WTC11 (cell line): ENCODE results near the gene PIAS2. TPM values are rescaled to one million over a fixed set of nuclear protein-coding genes. Genes with fewer than 3 reads are reported as not detected.
A peak's percentile ranks its signal among the peaks of the same experiment; 100 is the strongest.

ENCODE experiments used
- ATAC-seq: fragments of 200-7000 bp; cut with Tn5 transposase; 2 replicates; pipeline ENCODE4 v1.10.0; 2021; ENCODE audit warnings: mild to moderate bottlenecking, moderate library complexity
- CTCF ChIA-PET: fragments of 300-600 bp; sonication (Branson Sonifier 250); formaldehyde crosslinking; loops from one replicate; lab custom pipeline; 2021; ENCODE audit warnings: antibody characterized with exemption; lab: Charles Lee
- POLR2A ChIA-PET: fragments of 350-600 bp; sonication (Branson Sonifier 250); formaldehyde crosslinking; loops from one replicate; lab custom pipeline; 2021; ENCODE audit warnings: antibody characterized with exemption; lab: Charles Lee
- DNase-seq: peaks from one replicate; pipeline ENCODE4 v3.0.0; 2021; ENCODE audit warnings: low spot score
- H3K27ac Mint-ChIP-seq: 2 replicates; pipeline ENCODE4 v1.8.0; 2021; ENCODE audit warnings: mixed read lengths
- H3K27me3 Mint-ChIP-seq: 2 replicates; pipeline ENCODE4 v1.8.0; 2021; ENCODE audit warnings: low read depth, mild to moderate bottlenecking, moderate library complexity, mixed read lengths
- H3K36me3 Mint-ChIP-seq: 2 replicates; pipeline ENCODE4 v1.8.0; 2021; ENCODE audit warnings: mixed read lengths
- H3K4me1 Mint-ChIP-seq: 2 replicates; pipeline ENCODE4 v1.8.0; 2022; ENCODE audit warnings: mixed read lengths
- H3K4me3 Mint-ChIP-seq: 2 replicates; pipeline ENCODE4 v1.8.0; 2021; ENCODE audit warnings: mild to moderate bottlenecking, moderate library complexity, mixed read lengths
- H3K9me3 Mint-ChIP-seq: 2 replicates; pipeline ENCODE4 v1.8.0; 2021; ENCODE audit warnings: mixed read lengths
- CBFB ChIP-seq: sonication (generic); formaldehyde crosslinking; IDR thresholded peaks from 2 replicates; pipeline ENCODE4 v1.8.1; 2022; ENCODE audit warnings: mild to moderate bottlenecking, low read depth, missing genetic modification reagents
- CREM ChIP-seq: sonication (generic); formaldehyde crosslinking; IDR thresholded peaks from 2 replicates; pipeline ENCODE4 v1.8.1; 2022; ENCODE audit warnings: mild to moderate bottlenecking, missing genetic modification reagents, moderate library complexity
- FOXK1 ChIP-seq: sonication (generic); formaldehyde crosslinking; IDR thresholded peaks from 2 replicates; pipeline ENCODE4 v1.8.0; 2022; ENCODE audit warnings: mild to moderate bottlenecking, moderate library complexity, missing genetic modification reagents
- GABPB1 ChIP-seq: sonication (generic); formaldehyde crosslinking; IDR thresholded peaks from 2 replicates; pipeline ENCODE4 v1.8.1; 2023; ENCODE audit warnings: mild to moderate bottlenecking, missing genetic modification reagents
- GRHL2 ChIP-seq: fragments of 250-450 bp; sonication (Bioruptor Pico); IDR thresholded peaks from 2 replicates; pipeline ENCODE4 v1.8.0; 2022; ENCODE audit warnings: mild to moderate bottlenecking, moderate library complexity; ENCODE audit not compliant: insufficient replicate concordance, severe bottlenecking
- HMGA2 ChIP-seq: fragments of 250-450 bp; sonication (Bioruptor Pico); IDR thresholded peaks from 2 replicates; pipeline ENCODE4 v1.4.0; 2021; ENCODE audit warnings: mild to moderate bottlenecking, moderate library complexity
- IRF2 ChIP-seq: sonication (generic); formaldehyde crosslinking; IDR thresholded peaks from 2 replicates; pipeline ENCODE4 v1.8.0; 2022; ENCODE audit warnings: low read depth, missing genetic modification reagents, borderline replicate concordance
- MLX ChIP-seq: sonication (generic); formaldehyde crosslinking; IDR thresholded peaks from 2 replicates; pipeline ENCODE4 v1.8.1; 2023; ENCODE audit warnings: mild to moderate bottlenecking, missing genetic modification reagents, moderate library complexity
- NFE2L1 ChIP-seq: sonication (generic); formaldehyde crosslinking; IDR thresholded peaks from 2 replicates; pipeline ENCODE4 v1.8.1; 2023; ENCODE audit warnings: missing genetic modification reagents
- NR2C2 ChIP-seq: sonication (generic); formaldehyde crosslinking; IDR thresholded peaks from 2 replicates; pipeline ENCODE4 v1.8.0; 2022; ENCODE audit warnings: mild to moderate bottlenecking, missing genetic modification reagents
- RELA ChIP-seq: sonication (generic); formaldehyde crosslinking; IDR thresholded peaks from 2 replicates; pipeline ENCODE4 v1.8.1; 2022; ENCODE audit warnings: missing genetic modification reagents, mild to moderate bottlenecking, borderline replicate concordance
- ZNF138 ChIP-seq: sonication (generic); formaldehyde crosslinking; conservative IDR thresholded peaks from 2 replicates; pipeline ENCODE4 v1.8.1; 2022; ENCODE audit warnings: mild to moderate bottlenecking, moderate library complexity, missing genetic modification reagents
- ZNF263 ChIP-seq: sonication (generic); formaldehyde crosslinking; IDR thresholded peaks from 2 replicates; pipeline ENCODE4 v1.8.1; 2022; ENCODE audit warnings: low read depth, mild to moderate bottlenecking, moderate library complexity, missing genetic modification reagents
- ZNF671 ChIP-seq: fragments of 250-450 bp; sonication (Bioruptor Pico); IDR thresholded peaks from 2 replicates; pipeline ENCODE4 v1.8.0; 2021; ENCODE audit warnings: mild to moderate bottlenecking
- total RNA-seq: library from RNA; stranded (reverse); gene quantifications from 3 replicates; pipeline ENCODE4 v1.2.3, GENCODE V29; 2021
- TF ChIP-seq, protein P1 (sequence below): sonication (generic); formaldehyde crosslinking; IDR thresholded peaks from 2 replicates; pipeline ENCODE4 v1.8.0; 2022; ENCODE audit warnings: mild to moderate bottlenecking, missing genetic modification reagents
- TF ChIP-seq, protein P2 (sequence below): sonication (generic); formaldehyde crosslinking; conservative IDR thresholded peaks from 2 replicates; pipeline ENCODE4 v1.8.1; 2023; ENCODE audit warnings: mild to moderate bottlenecking, low read depth, missing genetic modification reagents, moderate library complexity
- TF ChIP-seq, protein P3 (sequence below): sonication (generic); formaldehyde crosslinking; IDR thresholded peaks from 2 replicates; pipeline ENCODE4 v1.8.1; 2022; ENCODE audit warnings: mild to moderate bottlenecking, moderate library complexity, missing genetic modification reagents
- TF ChIP-seq, protein P4 (sequence below): sonication (generic); formaldehyde crosslinking; IDR thresholded peaks from 2 replicates; pipeline ENCODE4 v1.8.1; 2022; ENCODE audit warnings: low read depth, mild to moderate bottlenecking, moderate library complexity, missing genetic modification reagents, borderline replicate concordance
- TF ChIP-seq, protein P5 (sequence below): fragments of 250-450 bp; sonication (Bioruptor Pico); IDR thresholded peaks from 2 replicates; pipeline ENCODE4 v1.9.0; 2021; ENCODE audit warnings: mild to moderate bottlenecking, borderline replicate concordance
- TF ChIP-seq, protein P6 (sequence below): fragments of 250-450 bp; sonication (Bioruptor Pico); IDR thresholded peaks from 2 replicates; pipeline ENCODE4 v1.9.0; 2021; ENCODE audit warnings: mild to moderate bottlenecking

PIAS2 gene
- total RNA-seq, 1 experiment from 2014 or later, result 50.7 TPM

DNA sequence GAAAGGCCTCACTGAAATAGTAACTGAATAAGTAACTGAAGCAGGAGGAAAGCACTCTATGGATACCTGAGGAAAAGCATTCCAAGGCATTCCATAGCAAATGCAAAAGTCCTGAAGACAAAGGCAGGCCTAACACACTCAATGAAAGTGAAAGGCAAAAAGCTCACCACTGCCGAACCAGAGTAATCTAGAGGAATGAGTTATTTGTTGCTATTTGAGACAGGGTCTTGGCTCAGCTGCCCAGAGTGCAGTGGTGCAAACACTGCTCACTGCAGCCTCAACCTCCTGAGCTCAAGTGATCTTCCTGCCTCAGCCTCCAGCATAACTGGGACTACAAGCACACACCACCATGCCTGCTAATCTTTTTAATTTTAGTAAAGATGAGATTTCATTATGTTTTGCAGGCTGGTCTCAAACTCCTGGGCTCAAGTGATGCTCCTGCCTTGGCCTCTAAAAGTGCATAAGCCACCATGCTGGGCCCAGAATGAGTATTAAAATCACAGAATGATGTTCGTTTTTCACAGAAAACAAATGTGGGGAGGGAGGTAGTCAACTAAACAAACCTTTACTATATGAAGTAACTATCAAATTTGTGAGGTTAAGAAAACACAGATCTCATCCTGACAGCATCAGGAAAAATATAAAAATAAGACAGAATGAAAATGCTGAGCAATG, 17.9 kb downstream of the PIAS2 start:
- ChIA-PET POLR2A (no interaction called here), CTCF (interaction anchor here (1.8 kb wide), 1 partner anchor 18 kb away, joined by 5 read pairs; the partner anchor contains the start of genes KATNAL2 and PIAS2)
- no peaks in the 10 kb centered on the region for H3K27me3 Mint-ChIP-seq
- DNase-seq (peak; percentile 36), ATAC-seq (peak; percentile 99)
- H3K27ac Mint-ChIP-seq, result peak overlapping the region; percentile 98
- peak overlapping the region; percentile 26 for H3K4me3 Mint-ChIP-seq
- TF ChIP-seq IRF2 (CRISPR knock-in tag) (no peak), NFE2L1 (CRISPR knock-in tag) (no peak), CREM (CRISPR knock-in tag) (no peak), ZNF671 (CRISPR knock-in tag) (no peak), HMGA2 (CRISPR knock-in tag) (no peak), GRHL2 (CRISPR knock-in tag) (no peak), CBFB (CRISPR knock-in tag) (no peak), MLX (CRISPR knock-in tag) (no peak), ZNF263 (CRISPR knock-in tag) (no peak), GABPB1 (CRISPR knock-in tag) (no peak), RELA (CRISPR knock-in tag) (no peak)
- TF ChIP-seq, protein P1, sequence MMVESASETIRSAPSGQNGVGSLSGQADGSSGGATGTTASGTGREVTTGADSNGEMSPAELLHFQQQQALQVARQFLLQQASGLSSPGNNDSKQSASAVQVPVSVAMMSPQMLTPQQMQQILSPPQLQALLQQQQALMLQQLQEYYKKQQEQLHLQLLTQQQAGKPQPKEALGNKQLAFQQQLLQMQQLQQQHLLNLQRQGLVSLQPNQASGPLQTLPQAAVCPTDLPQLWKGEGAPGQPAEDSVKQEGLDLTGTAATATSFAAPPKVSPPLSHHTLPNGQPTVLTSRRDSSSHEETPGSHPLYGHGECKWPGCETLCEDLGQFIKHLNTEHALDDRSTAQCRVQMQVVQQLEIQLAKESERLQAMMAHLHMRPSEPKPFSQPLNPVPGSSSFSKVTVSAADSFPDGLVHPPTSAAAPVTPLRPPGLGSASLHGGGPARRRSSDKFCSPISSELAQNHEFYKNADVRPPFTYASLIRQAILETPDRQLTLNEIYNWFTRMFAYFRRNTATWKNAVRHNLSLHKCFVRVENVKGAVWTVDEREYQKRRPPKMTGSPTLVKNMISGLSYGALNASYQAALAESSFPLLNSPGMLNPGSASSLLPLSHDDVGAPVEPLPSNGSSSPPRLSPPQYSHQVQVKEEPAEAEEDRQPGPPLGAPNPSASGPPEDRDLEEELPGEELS (CRISPR knock-in tag), result no peak
- TF ChIP-seq, protein P2, sequence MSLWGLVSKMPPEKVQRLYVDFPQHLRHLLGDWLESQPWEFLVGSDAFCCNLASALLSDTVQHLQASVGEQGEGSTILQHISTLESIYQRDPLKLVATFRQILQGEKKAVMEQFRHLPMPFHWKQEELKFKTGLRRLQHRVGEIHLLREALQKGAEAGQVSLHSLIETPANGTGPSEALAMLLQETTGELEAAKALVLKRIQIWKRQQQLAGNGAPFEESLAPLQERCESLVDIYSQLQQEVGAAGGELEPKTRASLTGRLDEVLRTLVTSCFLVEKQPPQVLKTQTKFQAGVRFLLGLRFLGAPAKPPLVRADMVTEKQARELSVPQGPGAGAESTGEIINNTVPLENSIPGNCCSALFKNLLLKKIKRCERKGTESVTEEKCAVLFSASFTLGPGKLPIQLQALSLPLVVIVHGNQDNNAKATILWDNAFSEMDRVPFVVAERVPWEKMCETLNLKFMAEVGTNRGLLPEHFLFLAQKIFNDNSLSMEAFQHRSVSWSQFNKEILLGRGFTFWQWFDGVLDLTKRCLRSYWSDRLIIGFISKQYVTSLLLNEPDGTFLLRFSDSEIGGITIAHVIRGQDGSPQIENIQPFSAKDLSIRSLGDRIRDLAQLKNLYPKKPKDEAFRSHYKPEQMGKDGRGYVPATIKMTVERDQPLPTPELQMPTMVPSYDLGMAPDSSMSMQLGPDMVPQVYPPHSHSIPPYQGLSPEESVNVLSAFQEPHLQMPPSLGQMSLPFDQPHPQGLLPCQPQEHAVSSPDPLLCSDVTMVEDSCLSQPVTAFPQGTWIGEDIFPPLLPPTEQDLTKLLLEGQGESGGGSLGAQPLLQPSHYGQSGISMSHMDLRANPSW (CRISPR knock-in tag), result no peak
- TF ChIP-seq, protein P3, sequence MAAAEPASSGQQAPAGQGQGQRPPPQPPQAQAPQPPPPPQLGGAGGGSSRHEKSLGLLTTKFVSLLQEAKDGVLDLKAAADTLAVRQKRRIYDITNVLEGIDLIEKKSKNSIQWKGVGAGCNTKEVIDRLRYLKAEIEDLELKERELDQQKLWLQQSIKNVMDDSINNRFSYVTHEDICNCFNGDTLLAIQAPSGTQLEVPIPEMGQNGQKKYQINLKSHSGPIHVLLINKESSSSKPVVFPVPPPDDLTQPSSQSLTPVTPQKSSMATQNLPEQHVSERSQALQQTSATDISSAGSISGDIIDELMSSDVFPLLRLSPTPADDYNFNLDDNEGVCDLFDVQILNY (CRISPR knock-in tag), result no peak
- H3K4me1 Mint-ChIP-seq, result peaks cover 40% of the 10 kb centered on the region
- H3K36me3 Mint-ChIP-seq, result peaks cover 11% of the 10 kb centered on the region
- no peaks in the 10 kb centered on the region for H3K9me3 Mint-ChIP-seq

DNA sequence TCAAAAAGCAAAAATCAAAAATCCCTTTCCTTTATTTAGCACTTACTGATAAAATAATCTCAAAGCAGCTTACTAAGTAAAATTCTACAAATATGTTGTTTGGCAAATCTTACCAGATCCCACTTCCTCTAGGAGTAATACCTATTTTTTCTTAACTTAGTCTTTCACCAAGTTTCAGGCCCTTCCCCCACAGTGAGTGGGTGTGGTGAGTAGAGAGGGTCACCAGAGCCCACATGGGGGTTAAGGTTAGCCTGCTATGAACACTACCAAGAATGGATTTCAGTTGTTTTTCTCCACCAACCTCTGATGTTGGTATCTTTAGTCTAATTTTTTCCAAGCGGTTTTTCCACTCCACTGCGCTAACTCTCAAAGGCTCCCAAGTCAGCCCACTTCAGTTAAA, 23.2 kb downstream of the PIAS2 start:
- no peak for ATAC-seq
- POLR2A ChIA-PET, result no interaction called here
- TF ChIP-seq FOXK1 (no peak), ZNF138 (CRISPR knock-in tag) (no peak), NR2C2 (CRISPR knock-in tag) (no peak)
- TF ChIP-seq, protein P4, sequence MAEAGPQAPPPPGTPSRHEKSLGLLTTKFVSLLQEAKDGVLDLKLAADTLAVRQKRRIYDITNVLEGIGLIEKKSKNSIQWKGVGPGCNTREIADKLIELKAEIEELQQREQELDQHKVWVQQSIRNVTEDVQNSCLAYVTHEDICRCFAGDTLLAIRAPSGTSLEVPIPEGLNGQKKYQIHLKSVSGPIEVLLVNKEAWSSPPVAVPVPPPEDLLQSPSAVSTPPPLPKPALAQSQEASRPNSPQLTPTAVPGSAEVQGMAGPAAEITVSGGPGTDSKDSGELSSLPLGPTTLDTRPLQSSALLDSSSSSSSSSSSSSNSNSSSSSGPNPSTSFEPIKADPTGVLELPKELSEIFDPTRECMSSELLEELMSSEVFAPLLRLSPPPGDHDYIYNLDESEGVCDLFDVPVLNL (CRISPR knock-in tag), result no peak
- TF ChIP-seq, protein P5, sequence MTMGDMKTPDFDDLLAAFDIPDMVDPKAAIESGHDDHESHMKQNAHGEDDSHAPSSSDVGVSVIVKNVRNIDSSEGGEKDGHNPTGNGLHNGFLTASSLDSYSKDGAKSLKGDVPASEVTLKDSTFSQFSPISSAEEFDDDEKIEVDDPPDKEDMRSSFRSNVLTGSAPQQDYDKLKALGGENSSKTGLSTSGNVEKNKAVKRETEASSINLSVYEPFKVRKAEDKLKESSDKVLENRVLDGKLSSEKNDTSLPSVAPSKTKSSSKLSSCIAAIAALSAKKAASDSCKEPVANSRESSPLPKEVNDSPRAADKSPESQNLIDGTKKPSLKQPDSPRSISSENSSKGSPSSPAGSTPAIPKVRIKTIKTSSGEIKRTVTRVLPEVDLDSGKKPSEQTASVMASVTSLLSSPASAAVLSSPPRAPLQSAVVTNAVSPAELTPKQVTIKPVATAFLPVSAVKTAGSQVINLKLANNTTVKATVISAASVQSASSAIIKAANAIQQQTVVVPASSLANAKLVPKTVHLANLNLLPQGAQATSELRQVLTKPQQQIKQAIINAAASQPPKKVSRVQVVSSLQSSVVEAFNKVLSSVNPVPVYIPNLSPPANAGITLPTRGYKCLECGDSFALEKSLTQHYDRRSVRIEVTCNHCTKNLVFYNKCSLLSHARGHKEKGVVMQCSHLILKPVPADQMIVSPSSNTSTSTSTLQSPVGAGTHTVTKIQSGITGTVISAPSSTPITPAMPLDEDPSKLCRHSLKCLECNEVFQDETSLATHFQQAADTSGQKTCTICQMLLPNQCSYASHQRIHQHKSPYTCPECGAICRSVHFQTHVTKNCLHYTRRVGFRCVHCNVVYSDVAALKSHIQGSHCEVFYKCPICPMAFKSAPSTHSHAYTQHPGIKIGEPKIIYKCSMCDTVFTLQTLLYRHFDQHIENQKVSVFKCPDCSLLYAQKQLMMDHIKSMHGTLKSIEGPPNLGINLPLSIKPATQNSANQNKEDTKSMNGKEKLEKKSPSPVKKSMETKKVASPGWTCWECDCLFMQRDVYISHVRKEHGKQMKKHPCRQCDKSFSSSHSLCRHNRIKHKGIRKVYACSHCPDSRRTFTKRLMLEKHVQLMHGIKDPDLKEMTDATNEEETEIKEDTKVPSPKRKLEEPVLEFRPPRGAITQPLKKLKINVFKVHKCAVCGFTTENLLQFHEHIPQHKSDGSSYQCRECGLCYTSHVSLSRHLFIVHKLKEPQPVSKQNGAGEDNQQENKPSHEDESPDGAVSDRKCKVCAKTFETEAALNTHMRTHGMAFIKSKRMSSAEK (CRISPR knock-in tag), result no peak
- TF ChIP-seq, protein P6, sequence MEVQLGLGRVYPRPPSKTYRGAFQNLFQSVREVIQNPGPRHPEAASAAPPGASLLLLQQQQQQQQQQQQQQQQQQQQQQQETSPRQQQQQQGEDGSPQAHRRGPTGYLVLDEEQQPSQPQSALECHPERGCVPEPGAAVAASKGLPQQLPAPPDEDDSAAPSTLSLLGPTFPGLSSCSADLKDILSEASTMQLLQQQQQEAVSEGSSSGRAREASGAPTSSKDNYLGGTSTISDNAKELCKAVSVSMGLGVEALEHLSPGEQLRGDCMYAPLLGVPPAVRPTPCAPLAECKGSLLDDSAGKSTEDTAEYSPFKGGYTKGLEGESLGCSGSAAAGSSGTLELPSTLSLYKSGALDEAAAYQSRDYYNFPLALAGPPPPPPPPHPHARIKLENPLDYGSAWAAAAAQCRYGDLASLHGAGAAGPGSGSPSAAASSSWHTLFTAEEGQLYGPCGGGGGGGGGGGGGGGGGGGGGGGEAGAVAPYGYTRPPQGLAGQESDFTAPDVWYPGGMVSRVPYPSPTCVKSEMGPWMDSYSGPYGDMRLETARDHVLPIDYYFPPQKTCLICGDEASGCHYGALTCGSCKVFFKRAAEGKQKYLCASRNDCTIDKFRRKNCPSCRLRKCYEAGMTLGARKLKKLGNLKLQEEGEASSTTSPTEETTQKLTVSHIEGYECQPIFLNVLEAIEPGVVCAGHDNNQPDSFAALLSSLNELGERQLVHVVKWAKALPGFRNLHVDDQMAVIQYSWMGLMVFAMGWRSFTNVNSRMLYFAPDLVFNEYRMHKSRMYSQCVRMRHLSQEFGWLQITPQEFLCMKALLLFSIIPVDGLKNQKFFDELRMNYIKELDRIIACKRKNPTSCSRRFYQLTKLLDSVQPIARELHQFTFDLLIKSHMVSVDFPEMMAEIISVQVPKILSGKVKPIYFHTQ (CRISPR knock-in tag), result no peak

More for the DNA sequence above, 23.2 kb downstream of the PIAS2 start:
- CTCF ChIA-PET, result no interaction called here
- no peak for DNase-seq
- H3K4me3 Mint-ChIP-seq, result no peak overlapping the region
- H3K27ac Mint-ChIP-seq, result no peak overlapping the region
- no peaks in the 10 kb centered on the region for H3K27me3 Mint-ChIP-seq
- peaks cover 48% of the 10 kb centered on the region for H3K4me1 Mint-ChIP-seq
- H3K9me3 Mint-ChIP-seq, result peaks cover 21% of the 10 kb centered on the region
- H3K36me3 Mint-ChIP-seq, result peaks cover 29% of the 10 kb centered on the region
